ENCODE results near the gene HAGH. TPM values are rescaled to one million over a fixed set of nuclear protein-coding genes. Genes with fewer than 3 reads are reported as not detected.

HAGH gene
- total RNA-seq, 2 donors from 2014 or later: 36.1 to 48.2 TPM

GRCh38 chr16:1769402-1770300 is 57.0 kb downstream of the HAGH start:
- DNase-seq (ENCODE audit: low spot score): no peak
- intact Hi-C loops (cut with DNase I): no loop called here

- intact Hi-C loops (cut with DNase I): no loop called here
- DNase-seq (ENCODE audit: low spot score): no peak
Measured at GRCh38 chr16:1768767-1769401, 57.7 kb downstream of the HAGH start.

GRCh38 chr16:1768061-1768766 is 58.4 kb downstream of the HAGH start:
- intact Hi-C loops (cut with DNase I): no loop called here
- DNase-seq (ENCODE audit: low spot score): no peak

- DNase-seq (ENCODE audit: low spot score): no peak
Measured at GRCh38 chr16:1767116-1767994, 59.3 kb downstream of the HAGH start.

GRCh38 chr16:1766701-1767100 is 59.9 kb downstream of the HAGH start:
- no peak for DNase-seq (ENCODE audit: low spot score)
- intact Hi-C loops (cut with DNase I): no loop called here

More at GRCh38 chr16:1767116-1767994, 59.3 kb downstream of the HAGH start:
- intact Hi-C loops (cut with DNase I): no loop called here

- intact Hi-C loops (cut with DNase I): no loop called here
Measured at GRCh38 chr16:1766231-1766630, 60.4 kb downstream of the HAGH start.

GRCh38 chr16:1765826-1766225 is 60.8 kb downstream of the HAGH start:
- intact Hi-C loops (cut with DNase I): no loop called here
- DNase-seq (ENCODE audit: low spot score): no peak

More at GRCh38 chr16:1766231-1766630, 60.4 kb downstream of the HAGH start:
- no peak for DNase-seq (ENCODE audit: low spot score)

GRCh38 chr16:1764971-1765370 is 61.7 kb downstream of the HAGH start:
- no peak for DNase-seq (ENCODE audit: low spot score)
- intact Hi-C loops (cut with DNase I): loop anchor here in 1 of 2 donors (5.0 kb wide), 1 partner anchor 47 kb away; no protein-coding TSS in a partner anchor

- intact Hi-C loops (cut with DNase I): loop anchor here in 1 of 2 donors (5.0 kb wide), 1 partner anchor 48 kb away; no protein-coding TSS in a partner anchor
- no peak for DNase-seq (ENCODE audit: low spot score)
Measured at GRCh38 chr16:1763521-1764511, 62.8 kb downstream of the HAGH start.

GRCh38 chr16:1762879-1763520 is 63.6 kb downstream of the HAGH start:
- intact Hi-C loops (cut with DNase I): loop anchor here in 1 of 2 donors (5.0 kb wide), 1 partner anchor 49 kb away; no protein-coding TSS in a partner anchor

GRCh38 chr16:1762196-1762878 is 64.3 kb downstream of the HAGH start:
- intact Hi-C loops (cut with DNase I): loop anchor here in 1 of 2 donors (5.0 kb wide), 1 partner anchor 50 kb away; no protein-coding TSS in a partner anchor
- DNase-seq (ENCODE audit: low spot score): no peak

More at GRCh38 chr16:1762879-1763520, 63.6 kb downstream of the HAGH start:
- no peak for DNase-seq (ENCODE audit: low spot score)

GRCh38 chr16:1761751-1762150 is 64.9 kb downstream of the HAGH start:
- intact Hi-C loops (cut with DNase I): loop anchor here in 1 of 2 donors (5.0 kb wide), 1 partner anchor 51 kb away; no protein-coding TSS in a partner anchor
- DNase-seq (ENCODE audit: low spot score): no peak

GRCh38 chr16:1760911-1761310 is 65.7 kb downstream of the HAGH start:
- DNase-seq (ENCODE audit: low spot score): no peak
- intact Hi-C loops (cut with DNase I): loop anchor here in 1 of 2 donors (5.0 kb wide), 1 partner anchor 51 kb away; no protein-coding TSS in a partner anchor

GRCh38 chr16:1759511-1759910 is 67.1 kb downstream of the HAGH start:
- intact Hi-C loops (cut with DNase I): no loop called here
- DNase-seq (ENCODE audit: low spot score): no peak

GRCh38 chr16:1758923-1759322 is 67.7 kb downstream of the HAGH start:
- intact Hi-C loops (cut with DNase I): no loop called here
- no peak for DNase-seq (ENCODE audit: low spot score)

- DNase-seq (ENCODE audit: low spot score): no peak
- intact Hi-C loops (cut with DNase I): no loop called here
Measured at GRCh38 chr16:1757714-1758461, 68.7 kb downstream of the HAGH start.
